Gastrocnemius medialis (tissue), 4 donors: Measurements from ENCODE around the gene NHERF1. TPM values are rescaled to one million over a fixed set of nuclear protein-coding genes. Genes with fewer than 3 reads are reported as not detected.

Source experiments
- ATAC-seq, 2 donors: fragments of 150-250 bp; one replicate each; pipeline ENCODE4 v1.9.1; 2016
- DNase-seq, 2 donors: peaks; one replicate each; pipeline ENCODE4 v3.0.0-alpha.2; 2019
- H3K27ac ChIP-seq, 4 donors: fragments of 200-600 bp; sonication (generic); 1 replicate in 1 of 4; 2 replicates in 3 of 4; pipeline ENCODE4 v1.5.1; 2016 to 2018; ENCODE audit warnings: mild to moderate bottlenecking in 2 of 4, moderate library complexity in 1 of 4
- H3K27me3 ChIP-seq, 3 donors: fragments of 200-600 bp; sonication (generic) in 2 of 3; 1 replicate in 1 of 3; 2 replicates in 2 of 3; pipeline versions ENCODE4 v1.5.1 to v1.6.0; 2016 to 2019; ENCODE audit warnings: mild to moderate bottlenecking in 1 of 3, moderate library complexity in 1 of 3
- H3K36me3 ChIP-seq, 2 donors: fragments of 200-600 bp; sonication (generic) in 1 of 2; one replicate each; pipeline ENCODE4 v1.5.1; 2017 to 2018
- H3K4me1 ChIP-seq, 2 donors: fragments of 200-600 bp; sonication (generic) in 1 of 2; one replicate each; pipeline ENCODE4 v1.5.1; 2016 to 2017; ENCODE audit warnings: mild to moderate bottlenecking in 2 of 2
- H3K4me3 ChIP-seq, 4 donors: fragments of 200-600 bp; sonication (generic) in 3 of 4; 1 replicate in 1 of 4; 2 replicates in 3 of 4; pipeline ENCODE4 v1.5.1; 2016 to 2019; ENCODE audit warnings: mild to moderate bottlenecking in 2 of 4
- H3K9me3 ChIP-seq, 3 donors: fragments of 200-600 bp; sonication (generic) in 2 of 3; 1 replicate in 1 of 3; 2 replicates in 2 of 3; pipeline ENCODE4 v1.5.1; 2016 to 2019
- CTCF ChIP-seq, 5 experiments: fragments of 450-650 bp in 3 of 5; fragments of 200-600 bp in 2 of 5; sonication (generic) in 2 of 5; IDR thresholded peaks in 4 of 5; conservative IDR thresholded peaks in 1 of 5; 1 replicate in 4 of 5; 2 replicates in 1 of 5; pipeline ENCODE4 v1.5.1; 2016 to 2019; ENCODE audit warnings: antibody characterized with exemption in 5 of 5, mild to moderate bottlenecking in 3 of 5, moderate library complexity in 3 of 5
- POLR2A ChIP-seq, 2 donors: fragments of 450-650 bp; IDR thresholded peaks; one replicate each; pipeline ENCODE4 v1.6.1; 2017; ENCODE audit warnings: antibody characterized with exemption in 2 of 2, mild to moderate bottlenecking in 2 of 2, moderate library complexity in 2 of 2
- in situ Hi-C, 4 donors: fragments of 200-750 bp; cut with MboI; loops; one replicate each; pipeline versions ENCODE4 v1.15.0 to v1.8.0; 2017; ENCODE audit warnings: low sequenced_read_pairs in 4 of 4
- intact Hi-C: fragments of 100-400 bp; cut with DNase I; formaldehyde crosslinking; loops from one replicate; pipeline ENCODE4 v1.15.1; 2023; ENCODE audit warnings: low total_unique reads
- total RNA-seq, 4 donors: library from RNA; depleted of rRNA; stranded (reverse); fragments of >200 nt; gene quantifications; one replicate each; pipeline versions ENCODE4 v1.1.0 to v1.2.3, GENCODE V29; 2016

NHERF1 gene
- total RNA-seq, 4 donors from 2014 or later = 3.8 to 5.6 (median 5.5) TPM

DNA sequence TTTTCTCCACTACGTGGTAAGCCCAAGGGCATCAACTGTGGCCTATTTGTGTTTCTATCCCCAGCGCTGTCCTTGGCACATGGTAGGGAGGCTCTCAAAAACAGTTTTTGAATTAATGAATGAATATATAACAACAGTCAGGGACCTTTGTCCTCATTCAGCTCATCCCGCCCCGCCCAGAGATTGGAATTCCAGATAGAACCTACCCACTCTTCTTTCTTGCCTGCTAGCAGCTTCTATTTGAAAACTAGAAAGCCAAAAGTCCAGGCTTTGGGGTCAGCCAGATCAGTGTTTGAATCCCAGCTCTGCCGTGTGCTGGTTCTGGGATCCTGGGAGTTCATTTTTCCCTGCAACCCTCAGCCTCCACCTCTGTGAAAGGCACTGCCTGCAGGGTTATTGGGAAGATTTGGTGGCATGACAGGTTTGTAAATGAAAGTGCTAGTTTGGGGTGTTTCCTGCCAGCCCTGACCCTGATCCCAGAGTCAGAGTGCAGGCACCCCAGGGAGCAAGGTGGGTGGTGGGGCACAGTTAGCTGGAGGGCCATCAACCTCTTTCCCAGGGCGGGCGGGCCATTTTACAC is 4.5 kb downstream of the NHERF1 start:
- H3K36me3 ChIP-seq = no peaks in the 10 kb centered on the region
- peaks cover 4 to 7% of the 10 kb centered on the region in 2 donors for H3K4me1 ChIP-seq
- intact Hi-C loops (loop anchor here (10.0 kb wide), 1 partner anchor 188 kb away; the partner anchor contains the start of gene CD300H), in situ Hi-C loops (no loop called here)
- DNase-seq = no peak
- no peak for ATAC-seq
- H3K27me3 ChIP-seq = peaks cover 0 to 4% (median 0%) of the 10 kb centered on the region in 3 donors
- no peak overlapping the region for H3K27ac ChIP-seq
- no peak for TF ChIP-seq CTCF (IDR thresholded peaks at IDR 0.05 in 4 of 5, conservative IDR thresholded peaks at IDR 0.05 in 1 of 5)
- TF ChIP-seq POLR2A (IDR thresholded peaks at IDR 0.05) = no peak
- no peak overlapping the region for H3K4me3 ChIP-seq
- H3K9me3 ChIP-seq = no peaks in the 10 kb centered on the region

DNA sequence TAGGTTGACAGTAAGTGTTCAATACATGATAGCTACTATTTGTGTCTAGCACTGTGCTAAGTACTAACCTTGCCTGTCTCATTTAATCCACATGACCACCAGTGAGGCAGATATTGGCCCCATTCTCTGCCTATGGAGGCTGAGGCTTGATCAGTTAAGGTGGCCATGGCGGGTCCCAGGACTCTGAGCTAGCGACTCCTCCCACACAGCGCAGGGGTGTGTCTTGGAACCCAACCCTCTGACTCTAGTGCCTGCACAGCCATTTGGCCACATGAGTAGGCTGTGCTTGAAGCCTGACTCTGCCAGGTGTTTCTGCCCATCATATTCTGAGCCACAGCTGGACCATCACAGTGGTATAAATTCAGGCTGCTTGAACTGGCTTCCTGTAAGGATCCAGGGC is 6.4 kb downstream of the NHERF1 start:
- DNase-seq (no peak), ATAC-seq (no peak)
- Histone ChIP-seq H3K4me1 (peaks cover 12 to 15% of the 10 kb centered on the region in 2 donors), H3K36me3 (no peaks in the 10 kb centered on the region), H3K27me3 (no peaks in the 10 kb centered on the region), H3K4me3 (no peak overlapping the region), H3K27ac (no peak overlapping the region), H3K9me3 (no peaks in the 10 kb centered on the region)
- intact Hi-C loops = loop anchor here (10.0 kb wide), 1 partner anchor 190 kb away; the partner anchor contains the start of gene CD300H
- no peak for TF ChIP-seq CTCF (IDR thresholded peaks at IDR 0.05 in 4 of 5, conservative IDR thresholded peaks at IDR 0.05 in 1 of 5)
- no peak for TF ChIP-seq POLR2A (IDR thresholded peaks at IDR 0.05)
- in situ Hi-C loops = no loop called here

DNA sequence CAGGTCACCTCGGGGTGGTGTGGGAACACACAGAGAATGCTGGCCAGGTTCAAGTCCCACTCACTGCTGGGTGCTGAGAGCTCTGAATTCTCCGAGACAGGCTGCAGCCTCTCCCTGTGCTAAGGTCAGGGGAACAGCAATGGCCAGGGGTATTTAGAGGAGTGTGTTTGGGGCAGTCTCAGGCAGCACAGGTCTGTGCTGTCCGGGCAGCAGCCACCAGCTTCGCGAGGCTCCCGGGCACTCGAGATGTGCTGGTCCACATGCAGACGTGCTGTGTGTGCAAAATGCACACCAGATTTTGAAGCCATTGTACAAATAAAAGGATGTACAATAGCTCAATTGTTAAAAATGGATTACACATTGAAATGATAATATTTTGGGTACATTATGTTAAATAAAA is 7.1 kb downstream of the NHERF1 start:
- H3K4me1 ChIP-seq = peaks cover 9 to 15% of the 10 kb centered on the region in 2 donors
- H3K36me3 ChIP-seq = no peaks in the 10 kb centered on the region
- no peak overlapping the region for H3K27ac ChIP-seq
- intact Hi-C loops = loop anchor here (10.0 kb wide), 1 partner anchor 191 kb away; the partner anchor contains the start of gene CD300H
- ATAC-seq (no peak), DNase-seq (no peak)
- TF ChIP-seq CTCF (IDR thresholded peaks at IDR 0.05 in 4 of 5, conservative IDR thresholded peaks at IDR 0.05 in 1 of 5) (no peak), POLR2A (IDR thresholded peaks at IDR 0.05) (no peak)
- no peaks in the 10 kb centered on the region for H3K27me3 ChIP-seq
- no peak overlapping the region for H3K4me3 ChIP-seq
- in situ Hi-C loops = no loop called here
- no peaks in the 10 kb centered on the region for H3K9me3 ChIP-seq

- no peak for TF ChIP-seq POLR2A (IDR thresholded peaks at IDR 0.05)
- TF ChIP-seq CTCF (IDR thresholded peaks at IDR 0.05 in 4 of 5, conservative IDR thresholded peaks at IDR 0.05 in 1 of 5) = no peak
- DNase-seq (no peak), ATAC-seq (no peak)
- intact Hi-C loops (loop anchor here (10.0 kb wide), 1 partner anchor 192 kb away; the partner anchor contains the start of gene CD300H), in situ Hi-C loops (no loop called here)
- Histone ChIP-seq H3K4me3 (no peak overlapping the region), H3K27ac (no peak overlapping the region), H3K4me1 (peaks cover 9 to 16% of the 10 kb centered on the region in 2 donors), H3K36me3 (no peaks in the 10 kb centered on the region), H3K9me3 (no peaks in the 10 kb centered on the region), H3K27me3 (no peaks in the 10 kb centered on the region)
Measured at GRCh38 chr17:74756891-74757290, 8.5 kb downstream of the NHERF1 start.
